GM06990 (cell line): ENCODE results near the gene SNHG17.
"Not testable (repeated sequence)": the region's sequence is repeated elsewhere in the genome, so short reads cannot be mapped to it uniquely, and the experiment has no call there.

ENCODE experiments used
- DNase-seq: peaks from one replicate; pipeline ENCODE4 v3.0.0-alpha.2; 2011; ENCODE audit not compliant: insufficient read length; ENCODE audit errors: extremely low read depth
- H3K27me3 ChIP-seq: replicated peaks from 2 replicates; pipeline ENCODE4 v1.6.0; 2011; ENCODE audit warnings: low read length; ENCODE audit not compliant: control insufficient read depth, insufficient read depth
- H3K36me3 ChIP-seq: 2 replicates; pipeline ENCODE4 v1.5.1; 2011; ENCODE audit warnings: low read length; ENCODE audit not compliant: control insufficient read depth, insufficient read depth
- H3K4me3 ChIP-seq: replicated peaks from 2 replicates; pipeline ENCODE4 v1.5.1; 2011; ENCODE audit warnings: low read depth, mild to moderate bottlenecking, control low read depth, low read length
- TF ChIP-seq, protein P1 (sequence below): IDR thresholded peaks from 2 replicates; pipeline ENCODE4 v1.5.1; 2011; ENCODE audit warnings: low read length, control low read depth, mild to moderate bottlenecking, inconsistent platforms; ENCODE audit not compliant: insufficient read depth, poor library complexity, severe bottlenecking

SNHG17 gene

DNA sequence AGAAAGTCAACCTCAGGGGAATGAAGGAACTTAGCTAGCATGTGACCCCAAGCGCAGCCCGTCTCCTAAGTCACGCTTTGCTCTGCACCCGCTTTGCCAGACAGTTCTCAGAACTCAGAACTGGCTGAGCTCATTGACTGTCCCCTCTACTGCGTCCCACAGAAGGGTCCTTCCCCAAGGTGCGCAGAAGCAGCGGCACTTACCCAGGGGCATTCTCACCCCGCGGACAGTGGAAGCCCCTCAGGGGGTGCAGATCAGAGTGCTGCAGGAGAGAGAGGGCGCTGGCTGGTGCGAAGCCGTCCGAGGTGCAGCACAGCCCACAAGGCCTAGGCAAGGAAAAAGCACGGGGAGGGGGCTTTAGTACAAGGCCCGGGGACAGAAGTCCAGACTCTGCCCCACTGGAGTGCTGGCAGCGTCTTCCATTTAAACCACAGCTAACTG lies 807 bp downstream of the SNHG17 start:
- Histone ChIP-seq H3K27me3 (no peaks in the 10 kb centered on the region), H3K36me3 (peaks cover 34% of the 10 kb centered on the region), H3K4me3 (peak overlapping the region; percentile 82)
- DNase-seq = peak; percentile 50
- TF ChIP-seq, protein P1, sequence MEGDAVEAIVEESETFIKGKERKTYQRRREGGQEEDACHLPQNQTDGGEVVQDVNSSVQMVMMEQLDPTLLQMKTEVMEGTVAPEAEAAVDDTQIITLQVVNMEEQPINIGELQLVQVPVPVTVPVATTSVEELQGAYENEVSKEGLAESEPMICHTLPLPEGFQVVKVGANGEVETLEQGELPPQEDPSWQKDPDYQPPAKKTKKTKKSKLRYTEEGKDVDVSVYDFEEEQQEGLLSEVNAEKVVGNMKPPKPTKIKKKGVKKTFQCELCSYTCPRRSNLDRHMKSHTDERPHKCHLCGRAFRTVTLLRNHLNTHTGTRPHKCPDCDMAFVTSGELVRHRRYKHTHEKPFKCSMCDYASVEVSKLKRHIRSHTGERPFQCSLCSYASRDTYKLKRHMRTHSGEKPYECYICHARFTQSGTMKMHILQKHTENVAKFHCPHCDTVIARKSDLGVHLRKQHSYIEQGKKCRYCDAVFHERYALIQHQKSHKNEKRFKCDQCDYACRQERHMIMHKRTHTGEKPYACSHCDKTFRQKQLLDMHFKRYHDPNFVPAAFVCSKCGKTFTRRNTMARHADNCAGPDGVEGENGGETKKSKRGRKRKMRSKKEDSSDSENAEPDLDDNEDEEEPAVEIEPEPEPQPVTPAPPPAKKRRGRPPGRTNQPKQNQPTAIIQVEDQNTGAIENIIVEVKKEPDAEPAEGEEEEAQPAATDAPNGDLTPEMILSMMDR = no peak

DNA sequence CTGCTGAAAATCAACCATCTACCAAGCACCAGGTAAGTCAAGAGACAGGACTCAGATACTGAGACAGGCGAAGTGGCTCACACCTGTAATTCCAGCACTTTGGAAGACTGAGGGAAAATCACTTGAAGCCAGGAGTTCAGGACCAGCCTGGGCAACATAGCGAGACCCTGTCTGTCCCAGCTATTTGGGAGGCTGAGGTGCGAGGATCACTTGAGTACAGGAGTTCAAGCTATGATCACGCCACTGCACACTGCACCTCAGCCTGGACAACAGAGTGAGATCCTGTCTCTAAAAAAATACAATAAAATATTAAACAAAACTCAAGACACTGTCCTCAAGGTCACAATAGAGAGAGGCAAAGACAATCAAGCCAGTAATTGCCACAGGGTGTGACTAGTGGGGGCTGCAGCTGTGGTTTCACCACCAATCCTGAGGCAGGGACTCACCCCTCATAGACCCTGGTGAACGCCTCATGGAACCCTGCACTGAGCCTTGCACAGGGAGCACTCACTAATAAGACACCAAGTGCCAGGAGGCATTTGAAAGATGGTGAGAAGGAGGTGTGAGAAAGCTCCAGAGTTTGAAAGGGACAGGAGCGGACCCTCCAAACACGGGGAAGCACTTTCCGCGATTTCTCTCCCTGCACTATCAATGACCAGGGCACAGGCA lies 1.7 kb downstream of the SNHG17 start:
- no peak for DNase-seq
- peaks cover 41% of the 10 kb centered on the region for H3K36me3 ChIP-seq
- H3K27me3 ChIP-seq = no peaks in the 10 kb centered on the region
- TF ChIP-seq, protein P1 = no peak
- peak overlapping the region; percentile 82 for H3K4me3 ChIP-seq

DNA sequence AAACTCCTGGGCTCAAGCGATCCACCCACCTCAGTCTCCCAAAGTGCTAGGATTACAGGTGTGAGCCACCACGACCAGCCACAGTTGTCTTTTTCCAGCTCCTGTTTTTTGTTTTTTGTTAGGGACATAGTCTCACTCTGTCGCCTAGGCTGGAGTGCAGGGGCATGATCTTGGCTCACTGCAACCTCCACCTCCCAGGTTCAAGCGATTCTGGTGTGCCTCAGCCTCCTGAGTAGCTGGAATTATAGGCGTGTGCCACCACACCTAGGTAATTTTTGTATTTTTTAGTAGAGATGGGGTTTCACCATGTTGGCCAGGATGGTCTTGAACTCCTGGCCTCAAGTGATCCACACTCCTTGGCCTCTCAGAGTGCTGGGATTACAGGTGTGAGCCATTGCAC lies 2.3 kb downstream of the SNHG17 start:
- Histone ChIP-seq H3K4me3 (peak overlapping the region; percentile 82), H3K36me3 (peaks cover 46% of the 10 kb centered on the region)
- not testable (repeated sequence) for H3K27me3 ChIP-seq, DNase-seq

DNA sequence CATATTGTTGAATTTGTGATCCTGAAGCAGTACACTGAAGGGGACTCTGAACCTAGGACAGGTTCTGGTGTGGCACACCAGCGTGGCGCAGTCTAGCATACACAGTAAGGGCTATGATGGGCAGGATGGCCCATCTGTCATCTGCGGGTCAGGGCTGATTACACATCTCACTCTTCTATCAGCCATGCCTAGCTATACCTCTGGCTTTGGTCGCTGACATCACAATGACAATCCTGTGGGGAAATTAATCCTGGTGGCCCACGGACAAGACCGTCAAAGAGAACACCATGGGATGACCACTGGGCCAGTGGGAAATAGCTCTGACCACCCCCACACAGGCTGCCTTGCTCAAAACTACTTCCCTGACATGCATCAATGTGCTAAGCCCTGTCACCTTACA lies 2.8 kb downstream of the SNHG17 start:
- peak overlapping the region; percentile 4; the same call in 1 of the 2 replicates for H3K4me3 ChIP-seq
- DNase-seq = no peak
- H3K27me3 ChIP-seq = no peaks in the 10 kb centered on the region
- peaks cover 52% of the 10 kb centered on the region for H3K36me3 ChIP-seq
- TF ChIP-seq, protein P1 = no peak

DNA sequence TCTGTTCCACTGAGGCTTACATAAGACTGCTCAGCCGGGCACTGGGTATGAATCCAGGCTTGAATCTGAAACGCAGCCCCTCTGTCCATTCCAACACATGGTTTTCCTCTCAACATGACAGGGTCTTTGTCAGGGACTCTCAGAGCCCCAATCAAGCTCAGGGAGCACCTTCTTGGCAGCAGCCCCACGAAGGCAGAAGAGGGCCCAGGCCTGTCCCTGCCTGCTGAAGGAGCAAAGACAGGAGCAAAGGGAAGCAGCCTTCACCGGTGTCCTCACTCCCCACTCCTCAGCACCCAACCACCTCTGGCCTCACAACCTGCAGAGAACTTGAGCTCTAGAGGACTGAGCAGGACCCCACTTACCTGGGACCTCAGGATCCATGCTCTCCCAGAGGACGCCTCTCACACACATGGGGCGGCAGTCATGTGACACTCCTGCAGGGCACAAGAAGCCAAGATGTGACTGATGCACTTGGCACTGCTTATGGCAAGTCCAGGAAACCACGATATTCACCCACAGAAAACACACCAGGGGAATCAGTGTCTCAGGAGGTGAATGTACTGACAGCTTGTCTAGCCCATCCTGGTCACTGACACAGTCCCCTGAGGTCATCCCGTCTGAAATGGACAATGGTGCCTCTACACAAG lies 4.3 kb downstream of the SNHG17 start:
- no peak overlapping the region for H3K4me3 ChIP-seq
- DNase-seq = no peak
- no peaks in the 10 kb centered on the region for H3K27me3 ChIP-seq
- H3K36me3 ChIP-seq = peaks cover 65% of the 10 kb centered on the region
- TF ChIP-seq, protein P1 = no peak

DNA sequence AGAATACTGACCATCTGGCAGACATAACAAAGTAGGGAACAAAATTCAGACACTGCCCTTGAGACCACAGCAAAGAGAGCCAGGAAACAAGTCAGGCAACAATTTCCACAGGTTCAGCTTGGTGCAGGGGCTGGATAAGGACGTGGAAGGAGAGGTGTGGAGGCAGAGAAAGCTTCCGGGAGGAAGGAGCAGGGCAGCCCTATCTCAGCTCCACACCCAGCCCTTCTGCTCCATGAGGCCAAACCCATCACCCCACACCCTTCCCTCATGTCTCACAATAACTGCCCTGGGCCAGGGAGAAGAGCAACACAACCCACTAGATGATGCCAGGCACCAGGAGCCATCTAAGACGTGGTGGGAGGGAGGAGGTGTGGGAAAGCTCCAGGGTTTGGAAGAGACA lies 5.8 kb downstream of the SNHG17 start:
- no peaks in the 10 kb centered on the region for H3K27me3 ChIP-seq
- H3K4me3 ChIP-seq = no peak overlapping the region
- H3K36me3 ChIP-seq = peaks cover 78% of the 10 kb centered on the region
- TF ChIP-seq, protein P1 = no peak
- DNase-seq = no peak
